ENCODE measurements around the gene UNCX. TPM values are rescaled to one million over a fixed set of nuclear protein-coding genes. Genes with fewer than 3 reads are reported as not detected.

The UNCX gene
- total RNA-seq, 2 experiments from 2014 or later = not detected

GRCh38 chr7:1244700-1245523, 12.2 kb downstream of the UNCX start:
- Histone ChIP-seq H3K27ac (ENCODE audit: low read depth in 1 of 2, low read length in 2 of 2) (no peak overlapping the region), H3K9me3 (ENCODE audit: control insufficient read depth in 1 of 2, insufficient read depth in 1 of 2, low read length in 2 of 2) (peaks cover 0 to 74% of the 10 kb centered on the region in 2 experiments), H3K36me3 (ENCODE audit: insufficient read depth, low read length) (no peaks in the 10 kb centered on the region), H3K4me3 (ENCODE audit: low read length) (no peak overlapping the region), H3K27me3 (ENCODE audit: control insufficient read depth in 1 of 2, insufficient read depth in 2 of 2, low read length in 2 of 2) (peaks cover 60 to 95% of the 10 kb centered on the region in 2 experiments), H3K4me1 (ENCODE audit: insufficient read depth, low read length) (peaks cover 49% of the 10 kb centered on the region)
- ATAC-seq (ENCODE audit: poor library complexity) (no peak), DNase-seq (no peak)
- peaks cover 77% of the 10 kb centered on the region for H3K27me3 Mint-ChIP-seq
- intact Hi-C loops (cut with DNase I, micrococcal nuclease) = no loop called here
- no peaks in the 10 kb centered on the region for H3K36me3 Mint-ChIP-seq (ENCODE audit: low read depth)
- ChIA-PET CTCF (no interaction called here), POLR2A (no interaction called here)
- peaks cover 24% of the 10 kb centered on the region for H3K4me1 Mint-ChIP-seq (ENCODE audit: low read depth)
- H3K27ac Mint-ChIP-seq = no peak overlapping the region
- H3K4me3 Mint-ChIP-seq = no peak overlapping the region
- no peak for TF ChIP-seq CTCF (IDR thresholded peaks at IDR 0.05)
- H3K9me3 Mint-ChIP-seq = no peaks in the 10 kb centered on the region

DNA sequence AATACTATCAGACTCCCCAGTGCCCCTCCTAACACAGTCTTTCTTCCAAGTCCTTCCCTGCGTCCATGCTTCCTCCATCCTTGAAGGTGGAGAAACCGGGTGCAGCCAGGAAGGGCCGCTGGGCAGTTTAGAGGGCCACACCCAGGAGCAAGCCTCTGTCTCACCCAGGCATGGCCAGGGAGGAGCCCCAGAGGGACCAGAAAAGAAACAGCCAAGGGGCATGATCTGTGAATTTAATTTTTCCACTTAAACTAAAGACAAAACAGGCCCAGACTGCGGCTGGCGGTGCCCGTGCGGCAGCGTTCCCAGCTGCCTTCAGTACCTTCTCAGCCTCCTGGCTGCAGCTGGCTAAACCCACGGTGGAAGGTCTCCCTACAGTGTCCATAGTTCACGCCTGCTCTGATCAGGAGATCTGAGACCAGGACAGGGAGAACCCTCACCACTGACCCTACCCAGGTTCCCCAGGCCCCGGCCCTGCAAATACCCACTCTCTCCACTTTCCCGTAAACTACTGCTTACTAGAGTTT, 12.9 kb downstream of the UNCX start:
- H3K27ac Mint-ChIP-seq = no peak overlapping the region
- no peak overlapping the region for H3K27ac ChIP-seq (ENCODE audit: low read depth in 1 of 2, low read length in 2 of 2)
- TF ChIP-seq CTCF (IDR thresholded peaks at IDR 0.05) = no peak
- H3K4me3 Mint-ChIP-seq = no peak overlapping the region
- CTCF ChIA-PET = no interaction called here
- H3K4me3 ChIP-seq (ENCODE audit: low read length) = no peak overlapping the region
- peaks cover 0 to 71% of the 10 kb centered on the region in 2 experiments for H3K9me3 ChIP-seq (ENCODE audit: control insufficient read depth in 1 of 2, insufficient read depth in 1 of 2, low read length in 2 of 2)
- no peaks in the 10 kb centered on the region for H3K36me3 ChIP-seq (ENCODE audit: insufficient read depth, low read length)
- no peaks in the 10 kb centered on the region for H3K36me3 Mint-ChIP-seq (ENCODE audit: low read depth)
- H3K9me3 Mint-ChIP-seq = no peaks in the 10 kb centered on the region
- POLR2A ChIA-PET = no interaction called here
- intact Hi-C loops (cut with DNase I, micrococcal nuclease) = no loop called here
- DNase-seq (no peak), ATAC-seq (ENCODE audit: poor library complexity) (no peak)
- H3K4me1 ChIP-seq (ENCODE audit: insufficient read depth, low read length) = peaks cover 49% of the 10 kb centered on the region
- H3K4me1 Mint-ChIP-seq (ENCODE audit: low read depth) = peaks cover 23% of the 10 kb centered on the region
- H3K27me3 ChIP-seq (ENCODE audit: control insufficient read depth in 1 of 2, insufficient read depth in 2 of 2, low read length in 2 of 2) = peaks cover 59 to 95% of the 10 kb centered on the region in 2 experiments
- H3K27me3 Mint-ChIP-seq = peaks cover 77% of the 10 kb centered on the region

GRCh38 chr7:1246160-1246870, 13.6 kb downstream of the UNCX start:
- ChIA-PET CTCF (no interaction called here), POLR2A (no interaction called here)
- H3K27ac ChIP-seq (ENCODE audit: low read depth in 1 of 2, low read length in 2 of 2) = no peak overlapping the region
- Mint-ChIP-seq H3K36me3 (ENCODE audit: low read depth) (no peaks in the 10 kb centered on the region), H3K27me3 (peaks cover 80% of the 10 kb centered on the region), H3K4me1 (ENCODE audit: low read depth) (peaks cover 20% of the 10 kb centered on the region), H3K9me3 (no peaks in the 10 kb centered on the region), H3K27ac (no peak overlapping the region), H3K4me3 (peak overlapping the region; percentile 16)
- no peaks in the 10 kb centered on the region for H3K36me3 ChIP-seq (ENCODE audit: insufficient read depth, low read length)
- peaks cover 44% of the 10 kb centered on the region for H3K4me1 ChIP-seq (ENCODE audit: insufficient read depth, low read length)
- intact Hi-C loops (cut with DNase I, micrococcal nuclease) = no loop called here
- H3K4me3 ChIP-seq (ENCODE audit: low read length) = no peak overlapping the region
- TF ChIP-seq CTCF (IDR thresholded peaks at IDR 0.05) = no peak
- DNase-seq = no peak
- no peak for ATAC-seq (ENCODE audit: poor library complexity)
- peaks cover 63 to 95% of the 10 kb centered on the region in 2 experiments for H3K27me3 ChIP-seq (ENCODE audit: control insufficient read depth in 1 of 2, insufficient read depth in 2 of 2, low read length in 2 of 2)
- H3K9me3 ChIP-seq (ENCODE audit: control insufficient read depth in 1 of 2, insufficient read depth in 1 of 2, low read length in 2 of 2) = peaks cover 0 to 66% of the 10 kb centered on the region in 2 experiments
